ENCODE data around the gene PSAP.

- no peak for TF ChIP-seq CTCF (IDR thresholded peaks at IDR 0.05)
- no peak for TF ChIP-seq POLR2A (IDR thresholded peaks at IDR 0.05)
- no peak for TF ChIP-seq EP300 (IDR thresholded peaks at IDR 0.05)
Measured at GRCh38 chr10:71833451-71834342, 17.4 kb downstream of the PSAP start.
